Endothelial cell of umbilical vein (primary cell): Measurements from ENCODE around the gene PARD3B. TPM values are rescaled to one million over a fixed set of nuclear protein-coding genes. Genes with fewer than 3 reads are reported as not detected.

Source experiments
- BruUV-seq: library from RNA; stranded (reverse); fragments of 400-500 nt; replicated peaks from 2 replicates; lab custom pipeline; 2021; lab: Mats Ljungman, UMichigan
- CTCF ChIA-PET: fragments of 300-600, 350-600 bp; sonication (Branson Sonifier 250); formaldehyde crosslinking; loops from one replicate; lab custom pipeline; 2021; ENCODE audit warnings: antibody characterized with exemption, inconsistent platforms; lab: Charles Lee
- POLR2A ChIA-PET: fragments of 300-600, 350-600 bp; sonication (Branson Sonifier 250); formaldehyde crosslinking; loops from one replicate; lab custom pipeline; 2021; ENCODE audit warnings: antibody characterized with exemption, inconsistent platforms; lab: Charles Lee
- DNase-seq: peaks from one replicate; pipeline ENCODE4 v3.0.0-alpha.2; 2011; ENCODE audit warnings: low read depth, low spot score
- FAIRE-seq: peaks from 2 replicates; lab custom pipeline; 2011; peaks lifted over from hg19 to GRCh38; lab: Jason Lieb, UNC
- H2AFZ ChIP-seq: 2 replicates; pipeline ENCODE4 v1.6.0; 2012; ENCODE audit warnings: low read depth, low read length, control low read depth, inconsistent platforms
- H3K27ac ChIP-seq: 2 replicates; pipeline ENCODE4 v1.5.1; 2011; ENCODE audit warnings: low read depth, mild to moderate bottlenecking, control low read depth, low read length, moderate library complexity; ENCODE audit not compliant: insufficient read depth
- H3K27me3 ChIP-seq, 2 experiments: 2 replicates each; pipeline versions ENCODE4 v1.6.0 to v1.6.1; 2011; ENCODE audit warnings: low read length in 2 of 2, mixed read lengths in 1 of 2; ENCODE audit not compliant: control insufficient read depth in 2 of 2, insufficient read depth in 2 of 2
- H3K36me3 ChIP-seq, 2 experiments: 2 replicates in 1 of 2; 3 replicates in 1 of 2; pipeline ENCODE4 v1.5.1; 2011; ENCODE audit warnings: low read length in 2 of 2, mild to moderate bottlenecking in 1 of 2, moderate library complexity in 1 of 2; ENCODE audit not compliant: control insufficient read depth in 2 of 2, insufficient read depth in 2 of 2; ENCODE audit errors: extremely low read depth in 1 of 2
- H3K4me1 ChIP-seq: 3 replicates; pipeline ENCODE4 v1.5.1; 2011; ENCODE audit warnings: mild to moderate bottlenecking, low read length; ENCODE audit not compliant: control insufficient read depth, insufficient read depth; ENCODE audit errors: extremely low read depth
- H3K4me2 ChIP-seq: 2 replicates; pipeline ENCODE4 v1.6.1; 2011; ENCODE audit warnings: low read length, control low read depth, mixed read lengths; ENCODE audit not compliant: insufficient read depth
- H3K4me3 ChIP-seq, 3 experiments: fragments of 200-600 bp in 1 of 3; sonication (generic), shearing (Covaris generic) in 1 of 3; replicated peaks in 1 of 3; 2 replicates each; pipeline ENCODE4 v1.5.1; 2011 to 2016; ENCODE audit warnings: control low read depth in 3 of 3, low read length in 3 of 3, mild to moderate bottlenecking in 2 of 3, inconsistent platforms in 1 of 3, low read depth in 1 of 3, moderate library complexity in 1 of 3; ENCODE audit not compliant: insufficient read depth in 1 of 3
- H3K79me2 ChIP-seq: 2 replicates; pipeline ENCODE4 v1.6.0; 2012; ENCODE audit warnings: low read length, inconsistent platforms; ENCODE audit not compliant: control insufficient read depth, insufficient read depth
- H3K9ac ChIP-seq: replicated peaks from 2 replicates; pipeline ENCODE3; 2011; ENCODE audit warnings: low read length, control low read depth; ENCODE audit not compliant: insufficient read depth; ENCODE audit errors: extremely low read depth
- H3K9me1 ChIP-seq: replicated peaks from 3 replicates; pipeline ENCODE4 v1.6.0; 2011; ENCODE audit warnings: mild to moderate bottlenecking, low read length; ENCODE audit not compliant: control insufficient read depth, insufficient read depth; ENCODE audit errors: extremely low read depth
- H3K9me3 ChIP-seq: replicated peaks from 2 replicates; pipeline ENCODE4 v1.5.1; 2012; ENCODE audit warnings: low read length, inconsistent platforms; ENCODE audit not compliant: control insufficient read depth, insufficient read depth
- H4K20me1 ChIP-seq: replicated peaks from 2 replicates; pipeline ENCODE3; 2011; ENCODE audit warnings: mild to moderate bottlenecking, low read length; ENCODE audit not compliant: control insufficient read depth, insufficient read depth; ENCODE audit errors: extremely low read depth
- CTCF ChIP-seq, 2 donors: IDR thresholded peaks; 1 replicate in 1 of 2; 2 replicates in 1 of 2; pipeline ENCODE4 v1.5.1; 2011; ENCODE audit warnings: low read length in 2 of 2, mild to moderate bottlenecking in 2 of 2, moderate library complexity in 2 of 2, control low read depth in 1 of 2, inconsistent platforms in 1 of 2, low read depth in 1 of 2; ENCODE audit not compliant: insufficient read depth in 1 of 2; ENCODE audit errors: extremely low read depth in 1 of 2
- EZH2 ChIP-seq: IDR thresholded peaks from 2 replicates; pipeline ENCODE4 v1.6.1; 2012; ENCODE audit warnings: borderline replicate concordance, low read depth, mild to moderate bottlenecking, moderate library complexity, low read length, inconsistent platforms; ENCODE audit not compliant: severe bottlenecking
- FOS ChIP-seq: IDR thresholded peaks from 2 replicates; pipeline ENCODE4 v1.6.1; 2011; ENCODE audit warnings: mild to moderate bottlenecking, low read length, moderate library complexity, borderline replicate concordance; ENCODE audit not compliant: insufficient read depth
- GATA2 ChIP-seq: IDR thresholded peaks from 2 replicates; pipeline ENCODE4 v1.7.0; 2011; ENCODE audit warnings: low read depth, mild to moderate bottlenecking, moderate library complexity, mixed read lengths, low read length; ENCODE audit not compliant: insufficient read length, insufficient read depth
- JUN ChIP-seq: IDR thresholded peaks from 2 replicates; pipeline ENCODE4 v1.6.1; 2011; ENCODE audit warnings: borderline replicate concordance, low read depth; ENCODE audit not compliant: insufficient read length, insufficient read depth
- MAX ChIP-seq: IDR thresholded peaks from 2 replicates; pipeline ENCODE4 v1.6.1; 2011; ENCODE audit not compliant: insufficient read depth, insufficient read length
- MYC ChIP-seq: IDR thresholded peaks from one replicate; pipeline ENCODE4 v1.6.1; 2011; ENCODE audit warnings: mild to moderate bottlenecking, low read depth, low read length
- POLR2A ChIP-seq: IDR thresholded peaks from 2 replicates; pipeline ENCODE4 v1.6.1; 2012; ENCODE audit warnings: low read depth, mild to moderate bottlenecking, control low read depth, low read length
- POLR2AphosphoS5 ChIP-seq: IDR thresholded peaks from 2 replicates; pipeline ENCODE4 v1.6.1; 2012; ENCODE audit warnings: low read depth, mild to moderate bottlenecking, control low read depth, low read length, moderate library complexity; ENCODE audit not compliant: insufficient read depth
- dilution Hi-C: fragments of 300-500 bp; cut with MboI; formaldehyde crosslinking; loops from one replicate; pipeline ENCODE4 v1.15.0; 2019; ENCODE audit warnings: low sequenced_read_pairs; ENCODE audit not compliant: extremely low pct_ligation_motif_present
- intact Hi-C: fragments of 100-400 bp; cut with micrococcal nuclease; formaldehyde crosslinking; loops from one replicate; pipeline ENCODE4 v1.10.0; 2022
- polyA plus RNA-seq, 4 experiments: library from polyadenylated mRNA; depleted of rRNA in 3 of 4; stranded (reverse) in 3 of 4; unstranded in 1 of 4; fragments of >200 nt; gene quantifications; 2 replicates each; pipeline versions ENCODE4 v1.2.1 to v1.2.3, GENCODE V29; 2011 to 2012; ENCODE audit warnings: missing spikeins in 1 of 4
- total RNA-seq: library from RNA; stranded (reverse); gene quantifications from 2 replicates; pipeline ENCODE4 v1.2.3, GENCODE V29; 2021

PARD3B gene
- total and polyA plus RNA-seq, 2 donors (not counting 3 experiments of a cell fraction or from before 2014, with no cell fraction given): 2.2 to 30.9 TPM

DNA sequence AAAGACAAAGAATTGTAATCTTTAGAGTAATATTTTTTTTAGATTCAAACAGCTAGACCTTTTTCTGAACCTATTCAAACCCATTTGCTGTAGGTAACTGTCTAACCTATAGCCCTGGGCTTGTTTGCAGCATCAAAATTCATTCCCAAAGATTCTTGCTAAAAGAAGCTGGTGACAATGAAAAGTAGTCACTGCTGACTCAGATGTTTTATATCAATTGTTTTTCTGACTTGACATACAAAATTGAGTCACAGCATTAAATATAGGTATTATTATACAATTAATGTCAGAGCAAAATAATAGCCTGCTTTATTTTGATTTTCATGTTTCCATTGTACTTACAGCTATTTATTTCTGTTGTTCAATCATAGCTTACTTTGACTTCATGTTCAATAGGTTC is 816.7 kb downstream of the PARD3B start:
- no peak for FAIRE-seq
- H3K36me3 ChIP-seq: no peaks in the 10 kb centered on the region
- H4K20me1 ChIP-seq: no peaks in the 10 kb centered on the region
- no peaks in the 10 kb centered on the region for H3K9me1 ChIP-seq
- no peak overlapping the region for H3K9ac ChIP-seq
- H3K79me2 ChIP-seq: no peaks in the 10 kb centered on the region
- H2AFZ ChIP-seq: no peak overlapping the region
- no peak overlapping the region for H3K4me2 ChIP-seq
- H3K4me1 ChIP-seq: peaks cover 4% of the 10 kb centered on the region
- no peak for DNase-seq
- CTCF ChIA-PET: interaction anchor here (1.4 kb wide), 1 partner anchor 314 kb away, joined by 3 read pairs; no protein-coding TSS in a partner anchor
- H3K27ac ChIP-seq: no peak overlapping the region
- no peaks in the 10 kb centered on the region for H3K27me3 ChIP-seq
- intact Hi-C loops: no loop called here
- H3K4me3 ChIP-seq: no peak overlapping the region
- dilution Hi-C loops: no loop called here
- TF ChIP-seq GATA2 (no peak), CTCF (IDR thresholded peaks at IDR 0.05; ENCODE audit: extremely low read depth in 1 of 2, insufficient read depth in 1 of 2, low read depth in 1 of 2, low read length in 2 of 2) (no peak), POLR2A (no peak), EZH2 (no peak), MAX (no peak), FOS (no peak), POLR2AphosphoS5 (no peak), MYC (no peak), JUN (no peak)
- POLR2A ChIA-PET: no interaction called here
- no peaks in the 10 kb centered on the region for H3K9me3 ChIP-seq
- no TSS peak for BruUV-seq
